ENCODE results near the gene PLAU.

GRCh38 chr10:73955719-73956118, 44.8 kb downstream of the PLAU start:
- TF ChIP-seq CTCF (conservative IDR thresholded peaks at IDR 0.05; ENCODE audit: low read length), result no peak
- TF ChIP-seq EZH2phosphoT487 (IDR thresholded peaks at IDR 0.05; ENCODE audit: borderline replicate concordance, low read depth, low read length), result no peak

Measured in OCI-LY7 (cell line).